NCI-H1105 treated with DMSO at 0.1 percent for 48 hours (cell line): ENCODE measurements around the gene YIF1B.

Experiments
- DNase-seq: peaks from one replicate; lab custom pipeline; 2025; lab: John Stamatoyannopoulos, UW

YIF1B gene

GRCh38 chr19:38335949-38336637 is 20.3 kb upstream of the YIF1B start:
- DNase-seq = peak; percentile 96

- no peak for DNase-seq
These were observed 17.5 kb upstream of the YIF1B start for GRCh38 chr19:38333245-38333644.

DNA sequence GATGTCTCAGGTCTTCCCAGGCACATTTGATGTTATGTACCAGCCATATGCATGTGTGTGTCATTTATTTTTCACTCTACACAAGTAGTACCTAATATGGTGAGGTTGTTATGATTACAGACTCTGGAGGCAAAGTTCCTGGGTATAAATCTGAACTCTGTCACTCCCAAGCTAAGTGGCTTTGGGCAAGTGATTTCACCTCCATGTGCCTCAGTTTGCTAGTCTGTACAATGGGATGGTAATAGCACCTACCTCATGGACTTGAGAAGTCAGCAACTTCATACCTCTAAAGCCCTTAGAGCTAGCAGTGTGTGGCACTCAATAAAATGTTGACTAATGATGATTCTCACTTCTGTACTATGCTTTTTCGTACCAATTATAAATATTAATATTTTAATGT is 16.0 kb upstream of the YIF1B start:
- DNase-seq = no peak

DNA sequence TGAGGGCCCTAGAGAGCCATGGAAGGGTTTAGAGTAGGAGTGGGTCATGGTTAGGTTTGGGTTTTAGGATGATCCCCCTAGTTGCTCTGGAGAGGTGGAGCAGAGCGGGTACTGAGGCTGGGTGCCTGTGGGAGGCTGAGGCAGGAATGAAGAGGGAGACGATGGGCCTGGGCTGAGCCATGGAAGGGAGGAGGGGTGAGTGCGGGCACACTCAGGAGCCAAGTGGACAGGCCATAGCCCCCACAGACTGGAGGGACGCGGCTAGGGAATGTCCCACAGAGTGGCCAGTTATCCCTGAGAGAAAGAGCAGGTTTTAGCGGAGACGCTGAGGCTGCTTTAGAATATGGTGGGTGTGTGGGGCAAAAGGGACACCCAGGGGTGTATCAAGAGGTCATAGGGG is 13.9 kb upstream of the YIF1B start:
- DNase-seq = no peak

GRCh38 chr19:38326591-38326990 is 10.8 kb upstream of the YIF1B start:
- DNase-seq = no peak

- no peak for DNase-seq
These were observed 8.7 kb upstream of the YIF1B start for GRCh38 chr19:38324431-38324830.

DNA sequence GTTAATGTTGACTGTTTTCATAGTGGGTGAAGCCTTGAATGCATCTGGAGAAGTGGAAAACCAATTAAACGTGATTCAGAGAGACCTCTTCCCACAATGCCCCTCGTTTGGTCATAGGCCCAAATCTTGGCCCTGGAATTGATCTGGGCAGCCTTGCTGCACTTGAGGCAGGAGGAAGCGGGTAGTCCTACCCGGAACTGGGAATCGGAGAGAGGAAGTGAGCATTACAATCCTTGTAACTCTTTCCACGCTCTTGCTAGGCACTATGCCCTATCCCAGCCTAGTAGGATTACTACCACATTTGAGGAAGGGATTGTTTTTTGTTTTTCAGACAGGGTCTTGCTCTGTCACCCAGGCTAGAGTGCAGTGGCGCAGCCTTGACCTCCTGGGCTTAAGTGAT is 7.5 kb upstream of the YIF1B start:
- DNase-seq = no peak

- no peak for DNase-seq
These were observed 6.0 kb upstream of the YIF1B start for GRCh38 chr19:38321646-38322196.

GRCh38 chr19:38320969-38321339 is 5.2 kb upstream of the YIF1B start:
- no peak for DNase-seq

DNA sequence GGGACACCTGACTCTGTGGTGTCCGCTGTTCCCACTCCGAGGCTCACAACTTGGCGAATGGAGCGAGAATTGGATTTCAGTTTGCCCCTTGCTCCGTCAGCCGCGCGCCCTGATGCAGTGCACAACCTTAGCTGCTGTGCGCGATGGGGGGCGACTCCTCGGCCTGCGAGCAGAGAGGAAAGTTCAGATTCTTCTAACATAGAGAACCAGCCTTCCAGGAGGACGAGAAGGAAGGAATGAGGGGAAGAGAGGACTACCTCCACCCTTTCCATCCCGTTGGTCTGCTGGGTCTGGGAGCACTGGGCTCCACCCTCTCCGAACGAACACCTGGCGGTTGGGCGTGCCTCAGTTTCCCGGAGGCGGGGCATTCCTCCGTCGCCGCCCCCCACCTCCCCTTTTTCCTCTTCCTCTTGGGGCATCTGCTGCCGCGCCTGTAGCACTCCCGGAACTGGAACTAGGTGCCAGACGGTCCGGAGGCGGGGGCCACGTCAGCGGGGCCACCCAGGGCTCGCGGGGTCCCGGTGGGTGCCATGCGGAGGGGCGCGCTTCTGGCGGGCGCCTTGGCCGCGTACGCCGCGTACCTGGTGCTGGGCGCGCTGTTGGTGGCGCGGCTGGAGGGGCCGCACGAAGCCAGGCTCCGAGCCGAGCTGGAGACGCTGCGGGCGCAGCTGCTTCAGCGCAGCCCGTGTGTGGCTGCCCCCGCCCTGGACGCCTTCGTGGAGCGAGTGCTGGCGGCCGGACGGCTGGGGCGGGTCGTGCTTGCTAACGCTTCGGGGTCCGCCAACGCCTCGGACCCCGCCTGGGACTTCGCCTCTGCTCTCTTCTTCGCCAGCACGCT is 3.9 kb upstream of the YIF1B start, which contains the start of gene KCNK6:
TSS of gene KCNK6 (plus strand) at position 425 of the 838 bp plus-strand sequence. CDS start at position 531, 106 bp downstream.
- no peak for DNase-seq

GRCh38 chr19:38318660-38319059 is 2.9 kb upstream of the YIF1B start:
- DNase-seq = peak; percentile 44

DNA sequence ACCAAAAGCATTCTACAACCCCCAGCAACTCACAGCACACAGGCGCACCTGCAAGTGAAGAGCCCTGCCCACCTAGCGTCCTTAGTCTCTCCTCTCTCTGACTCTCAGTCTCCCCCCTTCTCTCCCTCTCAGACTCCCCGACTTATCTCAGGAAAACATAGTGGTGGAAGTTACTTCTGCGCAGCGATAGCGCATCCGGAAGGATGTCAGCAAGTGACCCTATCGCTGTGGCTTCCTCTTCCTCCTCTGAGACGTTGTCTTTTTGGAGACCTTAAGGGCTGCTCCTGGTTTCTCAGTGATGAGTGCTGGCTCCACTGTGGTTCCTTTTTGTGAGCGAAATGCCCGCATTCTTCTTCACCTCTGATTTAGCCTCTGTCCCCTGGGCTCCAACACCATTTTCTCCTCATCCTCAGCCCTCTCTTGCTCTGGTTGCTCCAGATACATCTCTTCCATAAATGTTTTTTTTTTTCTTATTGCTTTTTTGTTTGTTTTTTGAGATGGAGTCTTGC is 1.4 kb upstream of the YIF1B start:
- no peak for DNase-seq

- no peak for DNase-seq
These were observed 825 bp upstream of the YIF1B start for GRCh38 chr19:38316477-38317067.

DNA sequence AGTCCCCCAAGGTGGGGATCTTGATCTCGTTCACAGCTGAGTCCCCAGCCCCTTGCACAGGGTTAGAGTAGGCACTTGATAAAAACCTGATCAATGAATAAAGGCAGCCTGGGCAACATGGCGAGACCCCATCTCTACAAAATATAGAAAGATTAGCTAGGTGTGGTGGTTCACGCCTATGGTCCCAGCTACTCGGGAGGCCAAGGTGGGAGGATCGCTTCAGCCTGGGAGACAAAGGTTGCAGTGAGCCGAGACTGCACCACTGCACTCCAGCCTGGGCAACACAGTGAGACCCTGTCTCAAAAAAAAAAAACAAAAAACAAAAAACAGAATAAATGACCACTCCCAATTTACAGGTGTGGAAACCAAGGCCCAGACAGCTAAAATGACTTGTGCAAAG is 4.8 kb downstream of the YIF1B start:
- no peak for DNase-seq

DNA sequence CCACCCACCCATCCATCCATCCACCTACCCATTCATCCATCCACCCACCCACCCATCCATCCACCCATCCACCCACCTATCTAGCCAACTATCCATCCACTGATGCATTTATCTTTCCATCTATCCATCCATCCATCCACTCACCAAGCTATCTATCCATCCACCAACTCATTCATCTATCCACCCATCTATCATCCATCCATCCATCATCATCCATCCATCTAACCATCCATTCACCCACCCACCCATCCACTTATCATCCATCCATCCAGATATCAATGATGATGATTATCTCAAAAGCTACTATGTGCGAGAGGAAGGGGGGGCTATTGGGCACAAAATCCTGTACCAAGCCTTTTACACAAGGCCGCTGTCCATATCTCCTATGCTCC is 5.5 kb downstream of the YIF1B start:
- no peak for DNase-seq

GRCh38 chr19:38309615-38310278 is 6.0 kb downstream of the YIF1B start:
- DNase-seq = no peak

DNA sequence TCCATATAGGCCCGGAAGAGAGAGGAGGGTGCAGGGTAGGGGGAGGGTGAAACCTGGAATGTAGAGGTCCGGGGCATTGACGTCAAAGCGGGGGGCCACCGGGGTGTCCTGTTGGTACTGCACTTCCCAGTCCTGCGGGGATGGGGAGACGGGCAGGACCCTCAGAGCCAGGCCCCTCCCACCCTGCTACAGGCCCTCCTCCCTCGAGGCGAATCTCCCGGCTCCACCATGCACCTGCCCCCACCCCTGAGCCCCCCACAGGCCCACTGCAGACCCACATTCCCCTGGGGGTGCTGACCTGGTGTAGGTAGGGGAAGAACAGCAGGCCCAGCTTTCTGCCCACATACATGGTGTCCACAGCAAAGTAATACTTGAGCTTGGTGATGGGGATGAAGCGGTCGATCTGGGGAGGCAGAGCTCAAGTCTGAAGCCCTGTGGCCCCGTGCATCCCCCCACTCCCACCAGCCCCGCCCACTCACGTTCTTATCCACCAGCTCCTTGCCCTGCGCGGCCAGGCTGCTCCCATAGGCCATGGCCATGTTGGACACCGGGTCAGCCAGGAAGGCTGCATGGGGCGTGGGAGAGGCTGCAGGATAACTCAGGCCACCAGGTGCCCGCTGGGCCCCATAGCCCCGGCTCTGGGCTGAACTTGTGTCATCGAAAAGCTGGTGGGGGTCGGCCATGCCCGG is 6.7 kb downstream of the YIF1B start:
- DNase-seq = no peak

DNA sequence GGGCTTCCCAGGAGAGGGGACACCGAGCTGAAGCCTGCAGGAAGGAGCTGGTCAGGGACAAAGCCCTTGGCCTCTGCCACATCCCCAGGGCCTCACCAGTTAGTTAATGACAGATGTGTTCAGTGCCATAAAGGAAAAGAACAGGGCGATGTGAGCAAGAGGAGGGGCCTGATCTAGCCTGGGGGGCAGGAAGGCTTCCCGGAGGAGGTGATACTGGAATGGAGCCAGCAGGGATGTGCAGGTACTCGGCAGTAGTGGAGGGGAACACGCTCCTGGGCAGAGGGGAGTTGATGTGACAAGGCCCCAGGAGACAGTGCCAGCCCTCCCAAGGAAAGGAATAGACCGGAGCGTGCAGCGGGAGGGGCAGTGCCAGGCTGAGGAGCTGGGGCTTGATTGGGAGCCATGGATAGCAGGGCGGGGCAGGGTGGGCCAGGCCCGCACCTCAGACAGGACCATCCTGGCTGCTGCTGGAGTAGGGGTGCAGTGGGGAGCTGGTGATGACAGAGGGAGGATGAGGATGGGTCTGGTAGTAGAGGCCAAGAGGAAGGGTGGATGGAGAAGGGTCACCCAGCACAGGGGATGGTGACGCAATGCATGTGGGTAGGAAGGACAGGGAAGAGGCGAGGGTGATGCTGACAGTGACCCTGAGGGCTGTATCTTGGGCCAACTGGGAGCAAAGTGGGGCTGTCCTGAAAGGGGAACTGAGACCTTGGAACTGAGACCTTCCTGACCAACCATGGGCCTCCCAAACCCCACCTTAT is 7.6 kb downstream of the YIF1B start:
- DNase-seq = no peak

- no peak for DNase-seq
These were observed 8.2 kb downstream of the YIF1B start for GRCh38 chr19:38307597-38307996.

DNA sequence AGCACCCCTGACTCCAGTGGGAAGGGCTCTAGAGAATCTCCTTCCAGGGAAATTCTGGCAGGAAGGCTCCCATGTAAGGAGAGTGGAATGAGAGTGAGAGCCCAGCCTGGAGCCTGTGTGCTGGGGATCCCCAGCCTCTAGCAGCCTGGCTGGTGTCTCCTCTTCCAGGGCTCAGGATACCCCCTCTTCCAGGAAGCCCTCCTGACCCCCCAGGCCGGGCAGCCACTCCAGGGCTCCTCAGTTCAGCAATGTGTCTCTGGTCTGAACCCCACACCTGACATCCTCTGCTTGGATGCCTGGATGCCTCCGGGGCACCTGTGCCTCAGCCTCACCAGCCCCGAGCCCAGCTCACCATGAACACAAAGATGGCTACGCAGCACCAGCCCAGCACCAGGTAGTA is 8.7 kb downstream of the YIF1B start:
- no peak for DNase-seq

GRCh38 chr19:38306236-38306635 is 9.5 kb downstream of the YIF1B start:
- no peak for DNase-seq
